GM18526 (cell line): ENCODE measurements around the gene PPP2R5C.

ENCODE experiments used
- POLR2A ChIP-seq: IDR thresholded peaks from 3 replicates; pipeline ENCODE4 v1.6.1; 2011; ENCODE audit not compliant: insufficient read length; ENCODE audit errors: extremely low read depth

The PPP2R5C gene

DNA sequence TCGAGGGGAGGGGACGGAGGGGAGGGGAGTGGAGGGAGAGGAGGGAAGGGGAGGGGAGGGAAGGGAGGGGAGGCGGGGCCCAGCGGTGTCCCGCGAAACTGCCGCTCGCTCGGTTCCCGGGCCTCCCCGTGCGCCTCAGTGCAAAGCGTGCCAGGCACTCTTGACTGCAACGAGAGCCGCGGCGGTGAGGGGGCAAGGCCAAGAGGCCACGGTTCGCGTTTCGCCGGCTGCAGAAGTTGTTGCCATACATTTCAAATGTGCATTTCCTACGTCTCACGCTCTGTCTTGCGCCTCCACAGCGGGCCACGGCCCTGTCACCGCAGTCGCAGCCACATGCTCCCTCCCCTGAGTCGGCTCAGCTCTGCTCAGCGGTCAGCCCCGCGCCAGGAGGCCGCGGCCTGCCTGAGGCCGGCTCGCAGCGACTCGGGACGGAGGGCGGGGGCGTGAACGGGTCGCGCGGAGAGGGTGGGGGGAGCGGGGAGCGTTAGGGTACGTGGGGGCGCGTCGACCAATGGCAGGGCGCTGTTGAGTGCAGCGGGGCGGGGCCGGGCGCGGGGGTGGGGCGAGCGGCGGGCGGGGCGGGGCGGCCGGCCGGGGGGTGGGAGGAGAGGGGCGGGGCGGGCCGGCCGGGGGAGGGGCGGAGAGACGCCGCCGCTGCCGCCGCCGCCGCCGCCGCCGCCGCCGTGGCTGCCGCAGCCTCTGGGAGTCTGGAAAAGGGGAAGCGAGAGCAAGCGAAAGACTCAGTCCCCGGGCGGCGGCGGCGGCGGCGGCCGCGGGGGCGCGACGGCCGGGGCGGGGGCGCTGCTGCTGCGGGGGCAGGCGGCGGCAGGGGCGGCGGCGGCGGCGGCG, at the start of gene PPP2R5C:
Gene PPP2R5C (plus strand): TSS at position 678 of the 849 bp plus-strand sequence. CDS start 185 bp downstream, outside the sequence.
- peak; percentile 13 for TF ChIP-seq POLR2A

DNA sequence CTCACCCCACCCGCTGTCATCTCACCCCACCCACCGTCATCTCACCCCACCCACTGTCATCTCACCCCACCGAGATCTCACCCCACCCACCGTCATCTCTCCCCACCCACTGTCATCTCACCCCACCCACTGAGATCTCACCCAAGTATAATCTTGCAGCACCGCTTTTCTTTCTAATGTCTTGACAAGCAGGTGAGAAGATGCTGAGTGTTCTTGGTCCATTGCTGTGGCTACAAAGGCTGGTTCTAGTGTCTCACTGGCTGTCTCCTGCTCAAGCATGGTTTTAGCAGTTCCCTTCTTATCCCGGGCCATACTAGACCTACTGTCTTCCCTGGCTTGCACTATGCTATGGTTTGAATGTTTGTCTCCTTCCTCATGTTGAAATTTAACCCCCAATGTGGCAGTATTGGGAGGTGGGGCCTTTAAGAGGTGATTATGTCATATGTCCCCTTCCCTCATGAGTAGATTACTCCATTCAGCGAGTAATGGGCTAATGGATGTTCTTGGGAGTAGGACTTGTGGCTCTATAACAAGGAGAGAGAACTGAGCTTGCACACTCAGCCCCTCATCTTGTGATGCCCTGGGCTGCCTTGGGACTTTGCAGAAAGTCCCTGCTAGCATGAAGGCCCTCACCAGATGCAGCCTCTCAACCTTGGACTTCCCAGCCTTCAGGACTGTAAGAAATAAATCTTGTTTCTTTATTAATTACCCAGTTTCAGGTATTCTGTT, 47.7 kb upstream of the PPP2R5C start:
- TF ChIP-seq POLR2A = no peak

DNA sequence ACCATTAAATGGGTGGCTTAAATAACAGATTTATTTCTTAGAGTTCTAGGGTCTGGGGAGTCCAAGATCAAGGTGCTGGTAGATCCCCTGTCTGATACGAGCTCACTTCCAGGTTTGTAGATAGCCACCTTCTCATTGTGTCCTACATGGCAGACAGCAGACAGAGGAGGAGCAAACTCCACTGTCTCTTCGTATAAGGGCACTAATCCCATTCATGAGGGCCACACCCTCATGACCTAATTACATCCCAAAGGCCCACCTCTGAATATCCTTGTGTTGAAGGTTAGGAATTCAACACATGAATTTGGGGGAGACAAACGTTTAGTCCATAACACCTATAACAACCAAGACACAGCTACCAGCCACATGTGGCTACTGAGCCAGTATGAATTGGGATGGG, 47.1 kb upstream of the PPP2R5C start:
- no peak for TF ChIP-seq POLR2A

DNA sequence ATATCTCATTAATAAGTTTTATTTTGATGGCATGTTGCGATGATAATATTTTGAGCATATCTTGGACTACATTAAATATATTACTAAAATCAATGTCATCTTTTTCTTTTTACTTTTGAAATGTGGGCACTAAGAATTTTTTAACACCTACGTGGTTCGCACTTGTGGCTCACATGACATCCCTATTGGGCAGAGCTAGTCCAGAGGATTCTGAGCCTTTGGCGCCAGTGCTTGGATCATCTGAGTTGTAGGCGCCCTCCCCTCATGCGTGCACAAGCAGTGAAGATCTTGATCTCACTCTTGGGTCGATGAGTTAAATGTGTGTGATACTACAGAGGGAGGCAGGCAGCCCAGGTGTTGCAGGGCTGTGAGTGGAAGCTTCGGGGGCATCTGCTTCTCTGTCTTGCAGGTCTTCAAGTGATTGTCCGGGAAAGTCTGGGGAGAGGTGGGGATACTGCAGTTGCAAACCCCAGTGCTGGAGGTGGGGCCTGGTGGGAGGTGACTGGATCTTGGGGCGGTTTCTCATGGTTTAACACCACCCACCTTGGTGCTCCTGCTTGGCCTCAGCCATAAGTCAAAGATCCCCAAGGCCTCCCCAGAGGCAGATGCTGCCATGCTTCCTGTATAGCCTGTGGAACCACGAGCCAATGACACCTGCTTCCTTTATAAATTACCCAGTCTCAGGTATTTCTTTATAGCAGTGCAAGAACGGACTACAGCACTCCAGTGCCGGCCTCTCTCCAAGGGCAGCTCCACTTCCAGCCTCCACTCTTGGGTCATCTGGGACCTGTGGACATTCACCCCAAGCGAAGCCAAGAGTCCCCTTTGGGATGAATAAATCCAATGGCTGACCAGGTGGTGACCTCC, 46.1 kb upstream of the PPP2R5C start:
- TF ChIP-seq POLR2A = no peak

DNA sequence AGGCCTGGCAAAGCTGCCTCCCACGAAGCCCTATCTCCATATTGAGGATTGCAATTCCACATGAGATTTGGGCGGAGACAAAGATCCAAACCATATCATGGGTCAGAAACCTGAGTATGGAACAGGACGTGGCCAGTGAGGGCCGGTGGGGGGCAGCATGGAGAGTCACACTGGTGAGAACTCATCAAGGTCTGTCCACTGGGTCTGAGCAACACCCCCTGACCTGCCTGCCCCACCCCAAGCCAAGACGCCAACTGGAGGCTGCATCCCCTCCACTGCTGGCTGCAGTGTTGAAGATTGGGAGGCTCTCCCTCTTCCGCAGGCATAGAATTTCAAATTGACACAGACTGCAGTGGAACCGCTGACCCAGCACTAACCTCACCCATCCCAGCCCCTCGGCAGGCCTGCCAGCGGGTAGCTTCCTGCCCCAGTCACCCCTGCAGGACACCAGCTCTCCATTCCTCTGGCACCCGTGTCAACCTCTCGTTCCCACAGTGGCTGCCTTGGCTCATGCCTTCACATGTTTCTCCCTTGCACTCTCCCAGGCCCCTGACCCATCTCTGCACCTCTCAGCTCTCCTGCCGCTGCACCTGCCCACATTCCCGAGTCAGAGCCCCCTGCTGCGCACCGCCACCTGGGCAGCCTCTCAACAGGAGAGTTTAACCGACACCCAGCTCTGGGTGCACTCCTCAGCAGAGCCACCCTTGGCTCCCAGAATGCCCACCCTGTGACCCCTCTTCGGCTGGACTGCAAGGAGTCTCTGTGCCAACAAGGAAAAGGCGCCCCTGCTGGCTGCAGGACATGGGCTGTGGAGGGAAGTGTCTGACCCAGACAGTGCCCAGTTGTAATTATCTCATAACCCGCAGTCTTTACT, 45.2 kb upstream of the PPP2R5C start:
- no peak for TF ChIP-seq POLR2A

DNA sequence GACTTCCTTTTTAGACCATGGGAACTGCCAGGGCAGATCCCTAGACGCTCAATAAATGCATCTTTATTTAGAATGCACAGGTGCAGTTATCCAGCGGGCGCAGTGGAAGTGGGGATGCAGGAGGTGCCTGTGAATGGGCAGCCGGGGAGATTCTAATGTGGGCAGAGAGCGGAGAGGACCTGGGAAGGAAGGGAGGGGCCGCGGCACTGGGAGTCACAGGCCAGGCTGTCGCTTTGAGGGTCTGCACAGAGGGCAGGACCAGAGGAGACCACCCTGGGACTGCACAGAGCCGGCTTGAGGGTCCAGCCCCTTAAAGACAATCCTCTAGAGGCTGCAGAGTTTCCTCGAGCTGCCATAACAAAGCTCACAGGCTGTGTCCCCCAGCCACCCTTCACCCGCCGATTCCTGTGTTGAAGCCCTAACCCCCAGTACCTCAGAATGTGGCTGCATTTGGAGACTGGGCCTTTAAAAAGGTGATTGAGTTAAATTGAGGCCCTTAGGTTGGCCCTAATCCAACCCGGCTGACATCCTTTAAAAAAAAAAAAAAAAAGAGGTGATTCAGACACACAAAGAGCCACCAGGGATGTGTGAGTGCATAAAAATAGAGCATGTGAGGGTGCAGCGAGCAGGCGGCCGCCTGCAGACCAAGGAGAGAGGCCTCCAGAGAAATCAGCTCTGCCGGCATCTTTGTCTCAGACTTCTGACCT, 44.4 kb upstream of the PPP2R5C start:
- TF ChIP-seq POLR2A = no peak

DNA sequence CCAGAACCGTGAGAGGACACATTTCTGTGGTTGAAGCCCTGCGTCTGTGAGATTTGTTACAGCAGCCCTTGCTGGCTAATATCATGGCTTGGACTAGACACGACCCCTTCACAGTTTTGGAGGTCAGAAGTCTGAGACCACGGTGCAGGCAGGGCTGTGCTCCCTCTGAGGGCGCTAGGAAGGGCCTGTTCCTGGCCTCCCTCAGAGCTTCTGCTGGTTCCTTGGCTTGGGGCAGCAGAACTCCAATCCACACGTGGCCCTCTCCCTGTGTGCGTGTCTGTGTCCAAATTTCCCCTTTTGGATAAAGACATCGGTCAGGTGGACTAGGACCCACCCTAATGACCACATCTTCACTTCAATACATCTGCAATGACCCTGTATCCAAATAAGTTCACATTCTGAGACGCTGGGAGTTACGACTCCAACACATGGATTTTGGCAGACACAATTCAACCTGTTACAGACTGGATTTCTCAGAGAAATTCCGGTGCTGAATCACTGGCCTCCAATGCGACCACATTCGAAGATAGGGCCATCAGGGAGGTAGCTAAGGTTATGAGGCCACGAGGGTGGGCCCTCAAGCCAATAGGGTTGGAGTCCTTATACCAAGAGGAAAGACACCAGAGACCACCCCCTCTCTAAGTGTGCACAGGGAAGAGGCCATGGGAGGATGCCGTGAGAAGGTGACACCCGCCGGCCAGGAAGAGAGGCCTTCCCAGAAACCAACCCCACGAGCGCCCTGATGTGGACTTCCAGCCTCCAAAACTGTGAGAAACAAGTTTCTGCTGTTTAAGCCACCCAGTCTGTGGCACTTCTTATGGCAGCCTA, 43.6 kb upstream of the PPP2R5C start:
- no peak for TF ChIP-seq POLR2A

DNA sequence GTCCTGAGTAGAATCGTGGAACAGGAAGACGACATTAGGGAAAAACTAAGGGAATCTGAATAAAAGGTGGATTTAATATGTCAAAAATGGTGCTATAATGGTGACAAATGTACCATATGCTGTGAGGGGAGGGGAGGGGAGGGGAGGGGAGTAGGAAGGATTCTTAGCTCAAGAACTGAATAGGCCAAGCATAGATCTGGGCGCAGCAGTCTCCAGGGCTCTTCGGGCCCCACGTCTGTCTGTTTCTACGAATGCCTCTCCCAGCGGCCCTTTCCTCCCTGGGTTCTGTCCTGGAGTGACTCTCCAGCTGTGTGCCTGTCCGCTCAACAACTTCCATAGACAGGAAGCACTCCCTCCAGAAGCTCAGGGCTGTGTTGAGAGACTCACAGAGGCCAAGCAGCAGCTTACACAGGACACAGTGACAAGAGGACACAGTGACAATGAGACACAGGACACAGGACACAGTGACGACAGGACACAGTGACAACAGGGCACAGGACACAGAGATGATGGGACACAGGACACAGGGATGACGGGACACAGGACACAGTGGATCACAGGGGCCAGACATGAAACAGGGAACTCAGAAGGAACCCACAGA, 42.4 kb upstream of the PPP2R5C start:
- no peak for TF ChIP-seq POLR2A

DNA sequence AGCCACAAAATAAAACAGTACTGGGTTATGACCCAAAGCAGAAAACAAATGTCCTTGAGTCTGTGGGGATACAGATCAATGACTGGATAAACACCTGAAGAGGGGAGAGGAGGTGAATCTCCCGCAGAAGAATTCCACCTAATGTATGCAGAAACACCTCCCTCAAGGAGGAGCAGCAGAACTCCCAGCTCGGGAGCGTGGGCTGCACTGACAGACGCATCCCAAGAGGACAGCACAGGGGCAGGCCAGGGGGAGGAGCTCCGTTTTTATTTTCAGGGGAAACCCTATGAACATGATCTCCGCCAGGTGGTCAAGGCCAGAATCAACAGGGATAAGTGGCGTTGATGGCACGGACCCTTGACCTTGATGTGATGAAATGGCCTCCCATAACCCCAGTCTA, 41.8 kb upstream of the PPP2R5C start:
- no peak for TF ChIP-seq POLR2A

DNA sequence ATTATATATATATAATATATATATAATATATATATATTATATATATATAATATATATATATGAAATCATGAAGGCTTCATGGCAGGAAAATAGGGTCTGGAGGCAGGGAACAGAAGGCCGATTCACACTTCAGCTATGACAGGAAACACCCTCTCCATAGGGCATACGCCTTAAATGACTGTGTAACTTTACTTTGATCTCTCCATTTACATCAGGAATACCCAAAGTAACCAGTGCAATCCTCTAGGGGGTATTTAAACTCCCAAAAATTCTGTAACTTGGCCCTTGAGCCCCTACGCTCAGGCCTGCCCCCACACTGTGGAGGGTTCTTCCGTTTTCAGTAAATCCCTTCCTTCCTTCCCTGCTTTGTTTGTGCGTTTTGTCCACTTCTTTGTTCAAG, 40.4 kb upstream of the PPP2R5C start:
- TF ChIP-seq POLR2A = no peak

DNA sequence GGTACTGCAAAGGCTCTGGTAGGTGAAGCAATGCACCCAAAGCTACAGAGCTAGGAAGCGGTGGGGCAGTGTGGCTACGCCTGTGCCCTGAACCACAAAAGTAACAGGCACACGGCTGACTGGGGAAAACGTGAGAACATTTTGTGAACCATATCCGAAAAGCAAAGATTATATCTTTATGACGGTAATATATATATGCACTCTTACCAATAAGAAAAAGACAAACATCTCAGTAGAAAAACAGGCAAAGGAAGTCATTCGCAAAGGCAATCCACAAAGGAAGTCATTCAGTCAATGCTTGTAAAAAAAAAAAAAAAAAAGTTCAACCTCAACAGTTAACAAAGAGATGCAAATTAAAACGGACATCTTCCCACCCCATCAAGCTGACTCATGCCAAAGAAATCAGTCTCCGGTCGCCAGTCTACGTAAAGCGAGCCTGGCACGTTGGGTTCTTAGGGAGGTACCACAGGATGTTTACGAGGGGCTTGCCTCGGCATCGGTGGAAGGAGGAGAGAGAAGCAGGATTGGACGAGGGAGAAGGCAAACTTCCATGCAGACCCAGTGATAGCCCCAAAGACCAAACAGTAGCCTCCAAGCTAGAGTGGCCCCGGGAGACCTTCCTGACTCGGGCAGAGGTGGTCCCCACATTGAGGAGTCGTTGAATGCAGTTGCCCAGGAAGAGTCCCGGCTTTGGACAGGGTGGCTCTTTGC, 39.4 kb upstream of the PPP2R5C start:
- TF ChIP-seq POLR2A = no peak

DNA sequence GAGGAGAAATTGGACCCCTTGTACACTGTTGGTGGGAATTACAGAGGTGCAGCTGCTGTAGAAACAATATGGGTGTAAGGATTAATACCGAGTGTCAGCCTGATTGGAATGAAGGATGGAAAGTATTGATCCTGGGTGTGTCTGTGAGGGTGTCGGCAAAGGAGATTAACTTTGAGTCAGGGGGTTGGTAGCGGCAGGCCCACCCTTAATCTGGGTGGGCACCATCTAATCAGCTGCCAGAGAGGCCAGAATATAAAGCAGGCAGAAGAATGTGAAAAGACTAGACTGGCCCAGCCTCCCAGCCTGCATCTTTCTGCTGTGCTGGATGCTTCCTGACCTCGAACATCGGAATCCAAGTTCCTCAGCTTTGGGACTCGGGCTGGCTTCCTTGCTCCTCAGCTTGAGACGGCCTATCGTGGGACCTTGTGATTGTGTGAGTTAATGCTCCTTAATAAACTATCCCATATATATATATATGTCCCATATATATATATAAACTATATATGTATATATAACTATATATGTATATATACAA, 38.4 kb upstream of the PPP2R5C start:
- TF ChIP-seq POLR2A = no peak
